ENCODE data around the gene INPP5A.

DNA sequence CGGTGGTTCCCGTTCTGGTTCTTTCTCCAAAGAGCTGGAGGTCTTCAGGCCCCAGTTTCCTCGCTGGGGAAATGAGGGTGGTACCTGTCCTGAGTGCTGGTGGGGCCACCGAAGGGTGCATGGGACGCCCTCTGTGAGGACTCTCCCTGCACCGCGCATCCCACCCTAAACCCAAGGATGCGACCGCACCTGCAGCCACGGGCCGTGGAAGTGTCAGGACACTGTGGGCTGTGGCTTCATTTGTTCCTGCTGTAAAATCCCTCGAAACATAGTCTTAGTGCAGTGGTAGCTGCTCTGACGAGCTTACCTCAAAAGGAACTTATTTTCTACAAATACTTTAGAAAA, 164.2 kb downstream of the INPP5A start:
- no peak for TF ChIP-seq POLR2A (IDR thresholded peaks at IDR 0.05)
- TF ChIP-seq, protein P1, sequence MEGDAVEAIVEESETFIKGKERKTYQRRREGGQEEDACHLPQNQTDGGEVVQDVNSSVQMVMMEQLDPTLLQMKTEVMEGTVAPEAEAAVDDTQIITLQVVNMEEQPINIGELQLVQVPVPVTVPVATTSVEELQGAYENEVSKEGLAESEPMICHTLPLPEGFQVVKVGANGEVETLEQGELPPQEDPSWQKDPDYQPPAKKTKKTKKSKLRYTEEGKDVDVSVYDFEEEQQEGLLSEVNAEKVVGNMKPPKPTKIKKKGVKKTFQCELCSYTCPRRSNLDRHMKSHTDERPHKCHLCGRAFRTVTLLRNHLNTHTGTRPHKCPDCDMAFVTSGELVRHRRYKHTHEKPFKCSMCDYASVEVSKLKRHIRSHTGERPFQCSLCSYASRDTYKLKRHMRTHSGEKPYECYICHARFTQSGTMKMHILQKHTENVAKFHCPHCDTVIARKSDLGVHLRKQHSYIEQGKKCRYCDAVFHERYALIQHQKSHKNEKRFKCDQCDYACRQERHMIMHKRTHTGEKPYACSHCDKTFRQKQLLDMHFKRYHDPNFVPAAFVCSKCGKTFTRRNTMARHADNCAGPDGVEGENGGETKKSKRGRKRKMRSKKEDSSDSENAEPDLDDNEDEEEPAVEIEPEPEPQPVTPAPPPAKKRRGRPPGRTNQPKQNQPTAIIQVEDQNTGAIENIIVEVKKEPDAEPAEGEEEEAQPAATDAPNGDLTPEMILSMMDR (IDR thresholded peaks at IDR 0.05): no peak
